GM21576 (cell line): ENCODE data around the gene SFMBT1.
"Not testable (repeated sequence)": the region's sequence is repeated elsewhere in the genome, so short reads cannot be mapped to it uniquely, and the experiment has no call there.

Experiments
- ATAC-seq: cut with Tn5 transposase; IDR thresholded peaks from one replicate; pipeline ENCODE4 v1.9.1; 2021; ENCODE audit warnings: mild to moderate bottlenecking, moderate library complexity; ENCODE audit not compliant: unreplicated experiment

The SFMBT1 gene

DNA sequence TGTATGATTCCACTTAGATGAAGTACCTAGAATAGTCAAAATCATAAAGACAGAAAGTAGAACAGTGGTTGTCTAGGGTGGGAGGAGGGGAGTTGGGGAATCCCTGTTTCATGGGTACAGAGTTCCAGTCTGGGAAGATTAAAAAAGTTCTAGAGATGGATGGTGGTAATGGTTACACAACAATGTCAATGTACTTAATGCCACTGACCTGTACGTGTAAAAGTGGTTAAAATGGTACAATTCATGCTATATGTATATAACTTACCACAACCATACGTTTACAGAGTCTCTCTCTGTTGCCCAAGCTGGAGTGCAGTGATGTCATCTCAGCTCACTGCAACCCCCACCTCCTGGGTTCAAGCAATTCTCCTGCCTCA, 6.5 kb downstream of the SFMBT1 start:
- ATAC-seq: no peak

DNA sequence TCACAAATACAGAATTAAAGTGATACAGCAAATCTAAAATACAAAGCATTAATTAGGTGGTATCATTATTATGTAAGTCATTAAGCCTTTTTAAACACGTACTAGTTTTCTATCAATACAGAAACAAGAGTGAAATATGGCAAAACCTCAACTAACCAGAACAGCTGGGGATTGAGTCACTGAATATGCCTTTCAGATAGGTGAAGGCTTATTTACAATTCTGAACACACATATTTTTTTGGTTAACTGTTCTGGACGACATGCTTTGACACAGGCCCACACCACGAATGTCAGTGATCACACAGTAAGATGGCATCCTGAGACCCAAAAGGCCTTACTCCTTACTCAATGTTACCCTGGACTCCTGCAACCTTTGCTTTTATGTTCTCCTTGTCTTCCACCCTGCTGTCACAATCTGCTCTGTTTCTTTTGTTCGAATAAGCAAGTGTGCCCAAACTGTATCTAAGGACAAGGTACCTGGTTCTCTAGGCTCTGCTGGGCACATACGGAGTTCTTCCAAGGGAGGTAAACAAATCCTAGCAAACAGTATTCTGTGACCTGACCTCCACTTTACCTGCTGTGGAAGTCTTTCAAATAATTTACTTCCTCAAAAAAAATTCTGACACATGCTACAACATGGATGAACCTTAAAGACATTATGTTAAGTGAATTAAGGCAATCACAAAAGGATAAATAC, 7.0 kb downstream of the SFMBT1 start:
- no peak for ATAC-seq

DNA sequence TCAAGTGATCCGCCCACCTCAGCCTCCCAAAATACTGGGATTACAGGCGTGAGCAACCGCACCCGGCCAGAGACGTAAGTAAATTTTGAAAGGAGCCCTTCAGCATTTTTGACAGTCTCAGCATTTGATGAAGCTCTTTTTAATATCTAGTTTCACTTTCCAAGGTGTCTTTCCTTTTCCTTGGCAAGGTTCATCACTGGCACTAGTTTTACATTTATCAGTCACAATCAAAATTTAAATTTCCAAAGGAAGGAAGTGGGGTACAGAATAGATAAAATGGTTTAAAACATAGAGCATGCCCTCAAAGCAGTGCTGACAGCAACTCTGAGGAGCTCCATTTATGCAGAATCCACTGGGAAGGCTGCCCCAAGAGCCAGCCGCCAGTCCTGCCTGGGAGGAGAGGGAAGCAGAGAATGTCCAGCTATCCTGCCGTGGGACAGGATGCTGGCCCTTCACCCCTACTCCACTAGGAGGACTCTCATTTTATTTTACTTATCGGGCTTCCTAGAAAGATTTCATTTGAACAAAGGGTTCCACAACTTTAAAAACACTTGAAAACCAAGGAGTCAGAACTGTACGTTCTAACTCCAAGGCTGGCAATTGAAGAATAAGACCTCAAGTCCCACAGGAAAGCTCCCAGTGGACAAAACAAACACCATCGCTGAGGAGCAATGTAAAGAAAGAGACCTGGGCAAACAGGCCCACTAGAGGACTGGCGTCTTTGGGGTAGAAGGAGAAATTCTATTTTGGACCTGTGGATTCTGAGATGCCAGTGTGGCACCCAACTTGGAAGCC, 9.9 kb downstream of the SFMBT1 start:
- ATAC-seq: no peak

DNA sequence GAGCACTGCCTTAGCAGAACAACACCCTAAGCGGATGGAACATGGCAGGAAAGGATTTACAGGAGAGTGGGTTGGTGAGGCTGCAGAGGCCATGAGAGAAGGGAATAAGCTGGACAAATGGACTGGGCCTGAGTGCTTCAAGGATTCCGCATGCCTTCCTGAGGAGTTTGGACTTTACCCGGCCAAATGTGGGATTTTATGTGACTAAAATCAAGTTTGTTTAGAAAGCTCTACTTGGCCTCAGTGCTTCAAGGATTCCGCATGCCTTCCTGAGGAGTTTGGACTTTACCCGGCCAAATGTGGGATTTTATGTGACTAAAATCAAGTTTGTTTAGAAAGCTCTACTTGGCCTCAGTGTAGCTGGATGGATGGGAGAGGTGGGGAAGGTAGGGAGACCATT, 10.9 kb downstream of the SFMBT1 start:
- not testable (repeated sequence) for ATAC-seq

DNA sequence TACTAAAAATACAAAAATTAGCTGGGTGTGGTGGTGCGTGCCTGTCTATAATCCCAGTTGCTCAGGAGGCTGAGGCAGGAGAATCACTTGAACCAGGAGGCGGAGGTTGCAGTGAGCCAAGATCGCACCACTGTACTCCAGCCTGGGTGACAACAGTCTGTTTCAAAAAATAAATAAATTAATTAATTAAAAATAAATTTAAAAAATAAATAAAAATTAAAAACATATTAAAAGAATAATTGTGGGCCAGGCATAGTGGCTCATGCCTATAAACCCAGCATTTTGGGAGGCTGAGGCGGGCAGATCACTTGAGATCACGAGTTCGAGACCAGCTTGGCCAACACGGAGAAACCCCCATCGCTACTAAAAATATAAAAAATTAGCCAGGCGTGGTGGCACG, 11.5 kb downstream of the SFMBT1 start:
- not testable (repeated sequence) for ATAC-seq

GRCh38 chr3:53032609-53033008, 13.3 kb downstream of the SFMBT1 start:
- ATAC-seq: no peak

DNA sequence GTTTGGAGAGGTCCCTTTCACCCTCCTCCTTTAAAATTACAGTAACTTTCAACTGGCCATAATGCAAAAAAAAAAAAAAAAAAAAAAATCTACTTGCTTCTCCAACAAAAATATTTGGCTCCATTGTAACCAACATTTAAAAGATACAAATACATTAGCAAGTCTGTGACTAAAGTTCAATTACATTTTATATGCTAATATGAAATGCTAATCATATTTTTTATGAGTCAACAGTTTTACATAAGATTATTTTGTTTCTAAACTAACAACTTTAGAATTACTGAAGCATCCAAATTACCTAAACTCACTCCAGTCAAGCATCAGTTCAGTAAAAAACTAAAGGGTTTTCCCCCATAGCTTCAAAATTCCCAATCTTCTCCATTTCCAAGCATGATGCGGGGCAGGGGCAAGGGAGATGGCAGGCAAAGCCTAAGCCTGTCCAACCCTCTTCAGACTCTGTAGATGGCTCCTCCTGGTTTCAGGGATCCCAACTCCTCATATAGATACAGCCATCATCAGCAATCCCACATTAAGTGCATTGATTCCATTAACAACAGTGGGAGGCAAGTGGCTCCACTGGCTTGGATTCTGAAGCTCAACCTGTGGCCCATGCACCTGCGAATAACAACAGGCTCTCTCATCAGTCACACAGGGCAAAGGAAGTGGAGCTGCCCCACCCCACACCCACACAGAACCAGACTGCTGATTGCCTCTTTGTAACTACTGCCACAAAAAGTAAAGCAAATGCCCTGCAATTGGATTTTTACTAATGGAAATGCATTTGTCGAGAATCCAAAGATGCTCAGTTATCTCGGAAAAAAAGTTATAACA, 15.0 kb downstream of the SFMBT1 start:
- ATAC-seq: no peak

GRCh38 chr3:53028641-53029040, 17.2 kb downstream of the SFMBT1 start:
- ATAC-seq: no peak

DNA sequence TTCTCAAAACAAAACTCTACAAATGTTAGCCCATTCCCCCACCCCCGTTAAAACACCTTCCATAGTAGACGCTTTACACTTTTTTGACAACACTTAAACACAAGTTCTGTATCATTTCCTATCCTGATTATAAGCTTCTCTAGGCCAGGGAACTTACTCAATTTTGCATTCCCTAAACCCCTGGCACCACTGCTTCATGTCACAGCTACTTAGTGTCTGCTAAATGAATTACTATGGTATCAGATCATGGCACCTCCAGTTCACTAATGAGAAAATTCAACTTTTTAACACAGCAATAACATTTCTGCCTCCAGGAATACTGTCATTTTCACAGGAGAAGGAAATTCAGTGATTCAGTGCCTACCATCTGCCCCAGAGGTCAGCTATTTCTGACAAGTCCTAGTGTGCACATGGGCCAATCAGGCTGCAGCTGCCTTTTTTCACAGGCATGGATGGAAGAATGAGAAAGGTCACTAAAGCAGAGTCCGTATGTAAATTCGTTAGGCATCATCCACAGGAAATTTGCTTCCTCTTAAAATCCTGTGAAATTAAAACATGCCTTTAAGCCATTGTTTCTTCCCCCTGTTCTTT, 18.5 kb downstream of the SFMBT1 start:
- no peak for ATAC-seq

GRCh38 chr3:53026382-53027162, 19.3 kb downstream of the SFMBT1 start:
- ATAC-seq: no peak

GRCh38 chr3:53024315-53024714, 21.6 kb downstream of the SFMBT1 start:
- ATAC-seq: no peak

- ATAC-seq: no peak
These were observed 22.6 kb downstream of the SFMBT1 start for GRCh38 chr3:53023072-53023823.

DNA sequence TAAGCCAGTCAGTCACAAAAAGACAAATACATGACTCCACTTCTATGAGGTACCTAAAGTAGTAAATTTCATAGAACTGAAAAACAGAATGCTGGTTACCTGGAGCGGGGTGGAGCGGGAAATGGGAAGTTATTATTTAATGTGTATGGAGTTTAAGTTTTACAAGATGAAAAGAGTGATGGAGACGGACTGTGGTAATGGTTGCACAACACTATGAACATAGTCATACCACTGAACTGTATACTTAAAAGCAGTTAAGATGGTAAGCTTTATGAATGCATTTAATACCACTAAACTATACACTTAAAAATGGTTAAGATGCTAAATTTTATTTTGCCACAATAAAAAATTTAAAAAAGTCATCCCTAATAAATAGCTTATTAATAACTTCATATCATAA, 23.2 kb downstream of the SFMBT1 start:
- no peak for ATAC-seq

GRCh38 chr3:53016236-53016635, 29.6 kb downstream of the SFMBT1 start:
- ATAC-seq: no peak

- ATAC-seq: no peak
These were observed 34.5 kb downstream of the SFMBT1 start for GRCh38 chr3:53011324-53011723.

GRCh38 chr3:53009826-53010539, 35.9 kb downstream of the SFMBT1 start:
- no peak for ATAC-seq

DNA sequence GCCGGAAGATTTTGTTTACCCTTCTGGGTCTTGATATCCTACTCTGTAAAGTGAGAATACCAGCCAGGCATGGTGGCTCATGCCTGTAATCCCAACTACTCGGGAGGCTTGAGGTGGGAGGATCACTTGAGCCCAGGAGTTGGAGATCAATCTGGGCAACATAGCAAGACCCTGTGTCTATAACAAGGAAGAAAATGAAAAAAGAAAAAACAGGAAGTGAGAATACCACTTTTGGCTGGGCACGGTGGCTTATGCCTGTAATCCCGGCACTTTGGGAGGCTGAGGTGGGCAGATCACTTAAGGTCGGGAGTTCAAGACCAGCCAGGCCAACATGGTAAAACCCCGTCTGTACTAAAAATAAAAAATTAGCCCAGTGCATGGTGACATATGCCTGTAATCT, 36.9 kb downstream of the SFMBT1 start:
- no peak for ATAC-seq

DNA sequence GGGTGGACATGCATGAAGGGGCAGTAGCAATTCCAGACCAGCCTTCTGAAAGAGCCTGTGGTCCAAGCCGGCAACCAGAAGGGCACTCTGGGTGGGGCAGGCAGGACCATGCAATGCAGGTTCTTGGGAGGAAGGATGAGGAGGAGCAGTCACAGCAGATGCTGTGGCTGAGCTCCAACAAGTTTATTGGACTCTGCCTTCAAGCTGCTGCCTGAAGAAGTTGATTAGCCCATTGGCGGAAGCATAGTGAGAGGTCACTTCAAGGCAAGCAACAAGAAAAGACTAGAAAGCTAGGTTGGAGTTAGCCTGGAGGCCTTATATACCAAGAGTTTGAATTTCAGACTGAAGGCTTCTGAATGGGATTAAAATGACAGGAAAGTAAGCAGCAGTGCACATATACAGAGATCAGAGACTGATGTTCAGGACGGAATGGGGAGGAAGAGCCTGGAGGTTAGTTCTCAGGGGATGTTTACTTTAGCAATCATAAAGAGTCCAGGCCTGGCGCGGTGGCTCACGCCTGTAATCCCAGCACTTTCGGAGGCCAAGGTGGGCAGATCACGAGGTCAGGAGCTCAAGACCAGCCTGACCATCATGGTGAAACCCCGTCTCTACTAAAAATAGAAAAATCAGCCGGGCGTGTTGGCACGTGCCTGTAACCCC, 39.9 kb downstream of the SFMBT1 start:
- ATAC-seq: no peak

DNA sequence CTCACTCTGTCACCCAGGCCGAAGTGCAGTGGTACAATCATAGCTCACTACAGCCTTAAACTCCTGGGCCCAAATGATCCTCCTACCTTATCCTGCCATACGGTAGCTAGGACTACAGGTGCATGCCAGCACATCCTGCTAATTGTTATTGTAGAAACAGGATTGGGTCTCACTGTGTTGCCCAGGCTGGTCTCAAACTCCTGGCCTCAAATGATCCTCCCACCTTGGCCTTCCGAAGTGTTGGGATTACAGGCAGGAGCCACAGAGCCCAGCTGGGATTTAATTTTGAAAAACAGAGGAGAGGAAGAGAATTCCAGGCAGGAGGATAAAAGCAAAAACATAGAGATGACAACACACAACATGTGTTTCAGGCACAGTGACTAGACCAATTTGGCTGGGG, 40.5 kb downstream of the SFMBT1 start:
- ATAC-seq: no peak
